ENCODE measurements around the gene HKDC1. TPM values are rescaled to one million over a fixed set of nuclear protein-coding genes. Genes with fewer than 3 reads are reported as not detected.
A peak's percentile ranks its signal among the peaks of the same experiment; 100 is the strongest.

The HKDC1 gene
- total RNA-seq, 2 donors from 2014 or later = 14.7 to 19.0 TPM

GRCh38 chr10:69316313-69317059 is 96.4 kb downstream of the HKDC1 start:
- peak overlapping the region; percentile 96 for H3K27ac ChIP-seq
- H3K27me3 ChIP-seq = no peaks in the 10 kb centered on the region
- H3K4me3 ChIP-seq = no peak overlapping the region
- H3K9ac ChIP-seq (ENCODE audit: low read depth in 2 of 2, low read length in 2 of 2) = no peak overlapping the region
- TF ChIP-seq, protein P1, sequence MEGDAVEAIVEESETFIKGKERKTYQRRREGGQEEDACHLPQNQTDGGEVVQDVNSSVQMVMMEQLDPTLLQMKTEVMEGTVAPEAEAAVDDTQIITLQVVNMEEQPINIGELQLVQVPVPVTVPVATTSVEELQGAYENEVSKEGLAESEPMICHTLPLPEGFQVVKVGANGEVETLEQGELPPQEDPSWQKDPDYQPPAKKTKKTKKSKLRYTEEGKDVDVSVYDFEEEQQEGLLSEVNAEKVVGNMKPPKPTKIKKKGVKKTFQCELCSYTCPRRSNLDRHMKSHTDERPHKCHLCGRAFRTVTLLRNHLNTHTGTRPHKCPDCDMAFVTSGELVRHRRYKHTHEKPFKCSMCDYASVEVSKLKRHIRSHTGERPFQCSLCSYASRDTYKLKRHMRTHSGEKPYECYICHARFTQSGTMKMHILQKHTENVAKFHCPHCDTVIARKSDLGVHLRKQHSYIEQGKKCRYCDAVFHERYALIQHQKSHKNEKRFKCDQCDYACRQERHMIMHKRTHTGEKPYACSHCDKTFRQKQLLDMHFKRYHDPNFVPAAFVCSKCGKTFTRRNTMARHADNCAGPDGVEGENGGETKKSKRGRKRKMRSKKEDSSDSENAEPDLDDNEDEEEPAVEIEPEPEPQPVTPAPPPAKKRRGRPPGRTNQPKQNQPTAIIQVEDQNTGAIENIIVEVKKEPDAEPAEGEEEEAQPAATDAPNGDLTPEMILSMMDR (IDR thresholded peaks at IDR 0.05) = no peak
- no peaks in the 10 kb centered on the region for H3K9me3 ChIP-seq
- H3K36me3 ChIP-seq = no peaks in the 10 kb centered on the region
- H3K4me1 ChIP-seq = peaks cover 12% of the 10 kb centered on the region
- intact Hi-C loops (cut with DNase I) = loop anchor here (10.0 kb wide), 2 partner anchors 68 to 82 kb away; no protein-coding TSS in a partner anchor
- DNase-seq = no peak

Other genes with a start within 250 kb of the HKDC1 start
- 10 to 100 TPM; 22.1 to 28.6 TPM for gene KIFBP, start 231.5 kb upstream of the HKDC1 start, total RNA-seq
- gene SRGN, start 132.2 kb upstream of the HKDC1 start, total RNA-seq = 10 to 100 TPM; 14.3 to 57.8 TPM
- 10 to 100 TPM; 61.4 to 62.7 TPM for gene VPS26A, start 96.2 kb upstream of the HKDC1 start, total RNA-seq
- 10 to 100 TPM; 26.8 to 35.3 TPM for gene SUPV3L1, start 40.1 kb upstream of the HKDC1 start, total RNA-seq
- 10 to 100 TPM; 73.3 to 83.3 TPM for gene HK1, start 58.2 kb downstream of the HKDC1 start, total RNA-seq
- gene TACR2, start 196.6 kb downstream of the HKDC1 start, total RNA-seq = 10 to 100 TPM in 1 of 2 donors, under 1 TPM in 1; 0.22 to 18.8 TPM
- 100 to 1,000 TPM; 129 TPM for gene TSPAN15, start 231.1 kb downstream of the HKDC1 start, total RNA-seq